MM.1S (cell line): ENCODE data around the gene ADAM15.

Source experiments
- DNase-seq: peaks from one replicate; pipeline ENCODE4 v3.0.0-alpha.2; 2015
- H2AFZ ChIP-seq: fragments of 300-600 bp; sonication (generic); 2 replicates; pipeline ENCODE4 v1.6.0; 2016; ENCODE audit warnings: antibody characterized with exemption, low read length
- H3F3A ChIP-seq: fragments of 300-600 bp; sonication (generic); 2 replicates; pipeline ENCODE4 v1.6.1; 2016; ENCODE audit warnings: mild to moderate bottlenecking, antibody characterized with exemption, low read length, moderate library complexity, mixed read lengths; ENCODE audit not compliant: insufficient read depth
- H3K27ac ChIP-seq: fragments of 300-600 bp; sonication (generic); 2 replicates; pipeline ENCODE4 v1.5.1; 2016; ENCODE audit warnings: mild to moderate bottlenecking, low read length
- H3K27me3 ChIP-seq: fragments of 300-600 bp; sonication (generic); replicated peaks from 2 replicates; pipeline ENCODE4 v1.6.0; 2016; ENCODE audit warnings: low read length; ENCODE audit not compliant: insufficient read depth
- H3K36me3 ChIP-seq: fragments of 300-600 bp; sonication (generic); replicated peaks from 2 replicates; pipeline ENCODE4 v1.6.1; 2016; ENCODE audit warnings: mild to moderate bottlenecking, low read length, mixed read lengths; ENCODE audit not compliant: insufficient read depth
- H3K4me1 ChIP-seq: fragments of 300-600 bp; sonication (generic); 2 replicates; pipeline ENCODE4 v1.6.1; 2016; ENCODE audit warnings: low read length, mixed read lengths
- H3K4me2 ChIP-seq: fragments of 300-600 bp; sonication (generic); 2 replicates; pipeline ENCODE4 v1.6.0; 2016; ENCODE audit warnings: low read depth, low read length
- H3K4me3 ChIP-seq: fragments of 300-600 bp; sonication (generic); 2 replicates; pipeline ENCODE4 v1.5.1; 2016; ENCODE audit warnings: low read length, mixed read lengths
- H3K79me2 ChIP-seq: fragments of 300-600 bp; sonication (generic); 2 replicates; pipeline ENCODE4 v1.6.1; 2016; ENCODE audit warnings: mixed run types, low read length, mixed read lengths
- H3K9ac ChIP-seq: fragments of 300-600 bp; sonication (generic); 2 replicates; pipeline ENCODE4 v1.6.1; 2016; ENCODE audit warnings: low read length, mixed read lengths
- H3K9me2 ChIP-seq: fragments of 300-600 bp; sonication (generic); replicated peaks from 2 replicates; pipeline ENCODE4 v1.6.1; 2016; ENCODE audit warnings: mild to moderate bottlenecking, low read length, mixed read lengths; ENCODE audit not compliant: insufficient read depth
- H3K9me3 ChIP-seq: fragments of 300-600 bp; sonication (generic); replicated peaks from 2 replicates; pipeline ENCODE4 v1.6.1; 2016; ENCODE audit warnings: mild to moderate bottlenecking, low read length, mixed read lengths; ENCODE audit not compliant: insufficient read depth
- H4K20me1 ChIP-seq: fragments of 300-600 bp; sonication (generic); 2 replicates; pipeline ENCODE4 v1.6.1; 2016; ENCODE audit warnings: mild to moderate bottlenecking, low read length, moderate library complexity, mixed read lengths; ENCODE audit not compliant: insufficient read depth
- EZH2 ChIP-seq: fragments of 300-600 bp; sonication (generic); optimal IDR thresholded peaks from 2 replicates; pipeline ENCODE3; 2017; ENCODE audit warnings: low read depth, mild to moderate bottlenecking, antibody characterized with exemption, low read length, mixed read lengths
- EZH2phosphoT487 ChIP-seq: fragments of 300-600 bp; sonication (generic); IDR thresholded peaks from 2 replicates; pipeline ENCODE4 v1.6.1; 2018; ENCODE audit warnings: antibody characterized with exemption, low read length
- TF ChIP-seq, protein P1 (sequence below): fragments of 300-600 bp; sonication (generic); IDR thresholded peaks from 2 replicates; pipeline ENCODE4 v1.5.1; 2016; ENCODE audit warnings: antibody characterized with exemption, low read length, mixed read lengths

The ADAM15 gene

DNA sequence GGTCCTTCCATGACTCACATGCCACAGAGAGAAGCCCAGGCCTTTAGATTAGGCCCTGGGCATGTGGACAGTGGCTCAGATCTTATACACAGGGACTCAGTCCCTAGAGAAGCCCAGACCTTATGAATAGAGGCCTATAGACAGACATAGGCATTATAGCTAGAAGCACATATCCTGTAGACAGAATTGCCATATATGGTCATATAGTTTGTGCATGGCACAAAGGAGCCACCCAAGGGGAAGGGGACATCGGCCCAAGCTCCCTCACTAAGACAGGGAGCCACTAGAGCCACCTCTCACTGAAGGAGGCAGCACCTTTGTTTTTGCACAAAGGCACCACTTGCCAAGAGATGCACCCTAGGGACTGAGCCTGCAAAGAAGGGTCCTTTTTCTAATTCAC, 25.3 kb downstream of the ADAM15 start:
- no peak overlapping the region for H3K4me2 ChIP-seq
- no peak overlapping the region for H3K27ac ChIP-seq
- H3K9ac ChIP-seq, result no peak overlapping the region
- H2AFZ ChIP-seq, result no peak overlapping the region
- peaks cover 57% of the 10 kb centered on the region for H3K4me1 ChIP-seq
- no peaks in the 10 kb centered on the region for H3K9me3 ChIP-seq
- H3F3A ChIP-seq, result peaks cover 19% of the 10 kb centered on the region
- H3K79me2 ChIP-seq, result no peaks in the 10 kb centered on the region
- H3K4me3 ChIP-seq, result no peak overlapping the region
- H4K20me1 ChIP-seq, result no peaks in the 10 kb centered on the region
- H3K9me2 ChIP-seq, result no peaks in the 10 kb centered on the region
- peaks cover 26% of the 10 kb centered on the region for H3K27me3 ChIP-seq
- DNase-seq, result no peak
- no peaks in the 10 kb centered on the region for H3K36me3 ChIP-seq
- TF ChIP-seq, protein P1, sequence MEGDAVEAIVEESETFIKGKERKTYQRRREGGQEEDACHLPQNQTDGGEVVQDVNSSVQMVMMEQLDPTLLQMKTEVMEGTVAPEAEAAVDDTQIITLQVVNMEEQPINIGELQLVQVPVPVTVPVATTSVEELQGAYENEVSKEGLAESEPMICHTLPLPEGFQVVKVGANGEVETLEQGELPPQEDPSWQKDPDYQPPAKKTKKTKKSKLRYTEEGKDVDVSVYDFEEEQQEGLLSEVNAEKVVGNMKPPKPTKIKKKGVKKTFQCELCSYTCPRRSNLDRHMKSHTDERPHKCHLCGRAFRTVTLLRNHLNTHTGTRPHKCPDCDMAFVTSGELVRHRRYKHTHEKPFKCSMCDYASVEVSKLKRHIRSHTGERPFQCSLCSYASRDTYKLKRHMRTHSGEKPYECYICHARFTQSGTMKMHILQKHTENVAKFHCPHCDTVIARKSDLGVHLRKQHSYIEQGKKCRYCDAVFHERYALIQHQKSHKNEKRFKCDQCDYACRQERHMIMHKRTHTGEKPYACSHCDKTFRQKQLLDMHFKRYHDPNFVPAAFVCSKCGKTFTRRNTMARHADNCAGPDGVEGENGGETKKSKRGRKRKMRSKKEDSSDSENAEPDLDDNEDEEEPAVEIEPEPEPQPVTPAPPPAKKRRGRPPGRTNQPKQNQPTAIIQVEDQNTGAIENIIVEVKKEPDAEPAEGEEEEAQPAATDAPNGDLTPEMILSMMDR, result no peak
- no peak for TF ChIP-seq EZH2
- no peak for TF ChIP-seq EZH2phosphoT487

DNA sequence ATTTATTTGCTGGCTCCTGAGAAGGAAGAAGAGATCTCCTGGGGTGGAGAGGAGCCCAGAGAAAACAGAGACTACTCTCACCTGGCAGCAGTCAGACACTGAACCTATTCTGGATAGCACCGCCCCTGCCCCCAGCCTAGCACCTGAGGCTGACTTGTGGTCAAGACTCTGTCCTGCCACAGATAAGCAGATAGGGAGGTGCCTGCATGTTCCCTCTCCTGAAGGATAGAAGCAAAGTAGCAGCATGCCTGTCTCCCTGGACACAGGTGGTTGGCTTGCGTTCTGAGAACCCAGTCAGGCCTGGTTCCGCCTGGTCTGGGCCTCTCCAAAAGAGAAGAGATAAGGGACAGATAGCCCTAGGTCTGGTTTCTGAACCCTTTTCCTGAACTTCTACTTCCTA, 26.2 kb downstream of the ADAM15 start:
- Histone ChIP-seq H3K36me3 (no peaks in the 10 kb centered on the region), H2AFZ (no peak overlapping the region), H3K9me2 (no peaks in the 10 kb centered on the region), H3K4me3 (no peak overlapping the region), H3K4me2 (peak overlapping the region; percentile 36), H3F3A (peaks cover 21% of the 10 kb centered on the region), H3K27me3 (peaks cover 36% of the 10 kb centered on the region), H3K9me3 (no peaks in the 10 kb centered on the region), H3K79me2 (no peaks in the 10 kb centered on the region), H4K20me1 (no peaks in the 10 kb centered on the region), H3K4me1 (peaks cover 61% of the 10 kb centered on the region), H3K27ac (no peak overlapping the region), H3K9ac (no peak overlapping the region)
- TF ChIP-seq EZH2, result no peak
- TF ChIP-seq EZH2phosphoT487, result no peak
- TF ChIP-seq, protein P1, result no peak
- peak; percentile 84 for DNase-seq

DNA sequence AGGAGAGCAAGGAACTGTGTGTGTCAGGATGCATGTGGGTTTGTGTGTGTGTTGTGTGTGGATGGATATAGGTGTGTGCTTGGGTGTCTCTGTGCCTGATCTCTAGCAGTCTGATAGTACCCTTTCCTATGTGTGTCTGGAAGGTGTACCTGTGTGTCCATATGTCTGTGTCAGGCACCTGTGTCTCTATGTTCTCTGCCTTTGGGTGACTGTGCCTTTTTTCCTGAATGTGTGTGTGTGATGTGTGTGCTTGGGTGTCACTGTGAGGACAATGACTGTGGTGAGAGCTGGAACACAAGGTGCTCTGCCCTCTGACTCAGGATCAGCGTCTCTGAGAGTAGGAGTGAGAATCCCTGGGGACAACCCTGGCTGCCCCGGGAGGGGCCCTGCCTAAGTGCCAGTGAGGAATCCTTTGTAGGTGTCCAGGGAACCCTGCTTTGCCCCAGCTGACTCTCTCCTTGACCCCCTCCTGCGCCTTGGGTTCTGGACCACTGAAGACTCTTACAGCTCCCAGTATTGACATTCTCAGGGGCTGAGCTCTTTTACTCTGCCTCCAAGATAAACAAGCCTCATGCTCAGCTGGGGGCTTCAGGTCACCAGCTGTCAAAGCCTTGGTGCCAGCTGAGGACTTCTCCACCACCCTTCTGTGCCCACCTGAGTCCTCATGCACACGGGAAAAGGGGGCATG, 26.8 kb downstream of the ADAM15 start:
- H3K79me2 ChIP-seq, result no peaks in the 10 kb centered on the region
- DNase-seq, result no peak
- H3K36me3 ChIP-seq, result no peaks in the 10 kb centered on the region
- peak overlapping the region; percentile 89 for H3K4me2 ChIP-seq
- H2AFZ ChIP-seq, result no peak overlapping the region
- H3K9ac ChIP-seq, result no peak overlapping the region
- H3F3A ChIP-seq, result peaks cover 21% of the 10 kb centered on the region
- no peaks in the 10 kb centered on the region for H3K9me3 ChIP-seq
- peaks cover 41% of the 10 kb centered on the region for H3K27me3 ChIP-seq
- peaks cover 61% of the 10 kb centered on the region for H3K4me1 ChIP-seq
- H3K4me3 ChIP-seq, result no peak overlapping the region
- no peak overlapping the region for H3K27ac ChIP-seq
- no peak for TF ChIP-seq EZH2
- TF ChIP-seq EZH2phosphoT487, result no peak
- TF ChIP-seq, protein P1, result no peak
- no peaks in the 10 kb centered on the region for H4K20me1 ChIP-seq
- H3K9me2 ChIP-seq, result no peaks in the 10 kb centered on the region
